ENCODE measurements around the gene GIGYF1. TPM values are rescaled to one million over a fixed set of nuclear protein-coding genes. Genes with fewer than 3 reads are reported as not detected.

Gene GIGYF1
- total and polyA plus RNA-seq, 2 donors (not counting 3 experiments of a cell fraction or from before 2014, with no cell fraction given), result 13.6 to 46.3 TPM

GRCh38 chr7:100639995-100640516 lies 54.0 kb downstream of the GIGYF1 start:
- Histone ChIP-seq H3K9me1 (replicated peaks; ENCODE audit: control insufficient read depth, extremely low read depth, insufficient read depth, low read length) (no peaks in the 10 kb centered on the region), H3K27me3 (ENCODE audit: control insufficient read depth in 2 of 2, insufficient read depth in 2 of 2, low read length in 2 of 2) (peaks cover 0 to 4% of the 10 kb centered on the region in 2 experiments), H2AFZ (ENCODE audit: low read depth, low read length) (no peak overlapping the region), H3K4me1 (ENCODE audit: control insufficient read depth, extremely low read depth, insufficient read depth, low read length) (no peaks in the 10 kb centered on the region), H3K9ac (replicated peaks; ENCODE audit: extremely low read depth, insufficient read depth, low read length) (no peak overlapping the region), H4K20me1 (replicated peaks; ENCODE audit: control insufficient read depth, extremely low read depth, insufficient read depth, low read length) (no peaks in the 10 kb centered on the region), H3K36me3 (ENCODE audit: control insufficient read depth in 2 of 2, extremely low read depth in 1 of 2, insufficient read depth in 2 of 2, low read length in 2 of 2) (no peaks in the 10 kb centered on the region), H3K9me3 (replicated peaks; ENCODE audit: control insufficient read depth, insufficient read depth, low read length) (no peaks in the 10 kb centered on the region), H3K4me3 (replicated peaks in 1 of 3; ENCODE audit: insufficient read depth in 1 of 3, low read depth in 1 of 3, low read length in 3 of 3) (no peak overlapping the region), H3K27ac (ENCODE audit: insufficient read depth, low read depth, low read length) (no peak overlapping the region), H3K79me2 (ENCODE audit: control insufficient read depth, insufficient read depth, low read length) (no peaks in the 10 kb centered on the region), H3K4me2 (ENCODE audit: insufficient read depth, low read length) (no peak overlapping the region)
- intact Hi-C loops (cut with micrococcal nuclease) (no loop called here), dilution Hi-C loops (cut with MboI; ENCODE audit: extremely low pct_ligation_motif_present, low sequenced_read_pairs) (no loop called here)
- ChIA-PET CTCF (interaction anchor here (0.8 to 1.9 kb wide), 2 partner anchors 11 to 38 kb away, joined by 3 to 8 read pairs; partner anchors contain the start of gene PCOLCE), POLR2A (no interaction called here)
- BruUV-seq (replicated peaks), result no TSS peak
- DNase-seq (ENCODE audit: low read depth, low spot score) (no peak), FAIRE-seq (no peak)
- TF ChIP-seq CTCF (IDR thresholded peaks at IDR 0.05; ENCODE audit: extremely low read depth in 1 of 2, insufficient read depth in 1 of 2, low read depth in 1 of 2, low read length in 2 of 2) (no peak), FOS (IDR thresholded peaks at IDR 0.05; ENCODE audit: borderline replicate concordance, insufficient read depth, low read length) (no peak), MAX (IDR thresholded peaks at IDR 0.05; ENCODE audit: insufficient read depth, insufficient read length) (no peak), POLR2AphosphoS5 (IDR thresholded peaks at IDR 0.05; ENCODE audit: insufficient read depth, low read depth, low read length) (no peak), POLR2A (IDR thresholded peaks at IDR 0.05; ENCODE audit: low read depth, low read length) (no peak), JUN (IDR thresholded peaks at IDR 0.05; ENCODE audit: borderline replicate concordance, insufficient read depth, insufficient read length, low read depth) (no peak), GATA2 (IDR thresholded peaks at IDR 0.05; ENCODE audit: insufficient read depth, insufficient read length, low read depth, low read length) (no peak), MYC (IDR thresholded peaks at IDR 0.05; ENCODE audit: low read depth, low read length) (no peak), EZH2 (IDR thresholded peaks at IDR 0.05; ENCODE audit: borderline replicate concordance, low read depth, low read length, severe bottlenecking) (no peak)

Measured in endothelial cell of umbilical vein (primary cell).